Measurements from ENCODE around the gene TFEB.

Gene TFEB

GRCh38 chr6:41702771-41703494, 32.5 kb downstream of the TFEB start:
- no peaks in the 10 kb centered on the region for H3K9me3 Mint-ChIP-seq
- H3K4me3 Mint-ChIP-seq = no peak overlapping the region
- H3K4me1 Mint-ChIP-seq (ENCODE audit: low read depth) = peaks cover 17% of the 10 kb centered on the region
- H3K36me3 Mint-ChIP-seq (ENCODE audit: low read depth) = no peaks in the 10 kb centered on the region
- H3K27ac Mint-ChIP-seq = no peak overlapping the region
- H3K27me3 Mint-ChIP-seq (ENCODE audit: low read depth) = no peaks in the 10 kb centered on the region

- H3K27ac Mint-ChIP-seq = no peak overlapping the region
- peaks cover 10% of the 10 kb centered on the region for H3K4me1 Mint-ChIP-seq (ENCODE audit: low read depth)
- H3K36me3 Mint-ChIP-seq (ENCODE audit: low read depth) = no peaks in the 10 kb centered on the region
- H3K4me3 Mint-ChIP-seq = no peak overlapping the region
- H3K9me3 Mint-ChIP-seq = no peaks in the 10 kb centered on the region
- no peaks in the 10 kb centered on the region for H3K27me3 Mint-ChIP-seq (ENCODE audit: low read depth)
These were observed 33.2 kb downstream of the TFEB start for GRCh38 chr6:41702089-41702745.

DNA sequence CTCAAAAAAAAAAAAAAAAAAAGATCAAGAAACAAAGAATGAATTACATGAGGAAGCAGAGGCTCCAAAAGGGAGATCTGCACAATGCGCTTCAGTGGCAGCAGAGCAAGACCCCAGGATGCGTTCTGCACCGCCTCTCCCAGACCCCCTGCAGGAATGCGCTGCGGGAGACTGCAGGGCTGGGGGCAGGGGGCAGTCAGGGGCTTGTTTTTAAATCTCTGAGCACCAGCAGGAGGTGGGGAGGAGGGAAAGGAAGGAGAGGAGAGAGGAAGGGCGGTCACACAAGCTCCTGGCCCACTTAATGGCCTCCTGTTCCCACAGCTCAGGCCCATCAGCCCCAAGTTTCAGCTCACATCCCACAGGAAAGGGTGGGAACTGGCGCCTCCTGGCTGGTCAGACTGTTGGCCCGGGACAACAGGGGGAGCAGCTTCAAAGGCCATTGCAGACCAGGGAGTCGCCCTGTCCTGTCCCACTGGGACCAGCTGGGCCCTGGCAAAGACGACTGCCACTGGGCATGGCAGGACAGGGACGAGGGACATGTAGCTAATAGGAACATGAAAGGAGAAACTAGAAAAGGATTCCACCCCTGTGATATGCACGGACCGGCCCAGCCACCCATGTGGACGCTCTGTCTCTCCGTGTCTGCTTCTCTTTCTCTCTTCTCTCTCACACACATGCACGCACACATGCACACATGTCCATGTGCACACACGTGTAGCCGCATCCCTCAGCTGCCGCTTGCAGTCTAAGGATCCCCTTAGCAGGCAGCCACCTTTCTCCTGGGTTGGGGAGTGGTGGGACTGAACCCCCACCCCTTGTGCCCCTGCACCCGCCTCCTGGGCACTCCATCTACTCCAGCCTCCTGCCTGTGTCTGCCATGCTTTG, 34.7 kb downstream of the TFEB start:
- H3K27ac Mint-ChIP-seq = no peak overlapping the region
- no peaks in the 10 kb centered on the region for H3K27me3 Mint-ChIP-seq (ENCODE audit: low read depth)
- H3K4me3 Mint-ChIP-seq = no peak overlapping the region
- no peaks in the 10 kb centered on the region for H3K9me3 Mint-ChIP-seq
- H3K4me1 Mint-ChIP-seq (ENCODE audit: low read depth) = no peaks in the 10 kb centered on the region
- no peaks in the 10 kb centered on the region for H3K36me3 Mint-ChIP-seq (ENCODE audit: low read depth)

DNA sequence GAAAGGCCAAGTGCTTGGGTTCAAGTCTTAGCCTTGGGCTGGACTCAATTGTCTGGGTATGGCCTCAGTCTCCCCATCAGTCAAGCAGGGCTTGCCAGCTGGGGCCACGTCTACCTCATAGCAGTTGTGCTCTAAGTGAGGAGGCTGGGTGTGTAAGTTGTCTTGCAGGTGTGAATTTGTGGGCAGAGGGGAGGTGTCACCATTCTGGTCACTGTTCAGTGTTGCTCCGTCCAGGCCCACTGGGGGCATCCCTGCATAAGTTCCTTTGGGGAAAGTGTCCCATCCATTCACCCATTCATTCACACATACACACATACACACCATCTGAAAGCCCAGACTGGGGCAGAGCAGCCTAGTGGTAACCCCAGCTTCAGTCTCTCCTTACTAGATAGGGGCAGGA, 36.3 kb downstream of the TFEB start:
- no peak overlapping the region for H3K27ac Mint-ChIP-seq
- no peaks in the 10 kb centered on the region for H3K9me3 Mint-ChIP-seq
- no peak overlapping the region for H3K4me3 Mint-ChIP-seq
- no peaks in the 10 kb centered on the region for H3K36me3 Mint-ChIP-seq (ENCODE audit: low read depth)
- H3K27me3 Mint-ChIP-seq (ENCODE audit: low read depth) = no peaks in the 10 kb centered on the region
- no peaks in the 10 kb centered on the region for H3K4me1 Mint-ChIP-seq (ENCODE audit: low read depth)

DNA sequence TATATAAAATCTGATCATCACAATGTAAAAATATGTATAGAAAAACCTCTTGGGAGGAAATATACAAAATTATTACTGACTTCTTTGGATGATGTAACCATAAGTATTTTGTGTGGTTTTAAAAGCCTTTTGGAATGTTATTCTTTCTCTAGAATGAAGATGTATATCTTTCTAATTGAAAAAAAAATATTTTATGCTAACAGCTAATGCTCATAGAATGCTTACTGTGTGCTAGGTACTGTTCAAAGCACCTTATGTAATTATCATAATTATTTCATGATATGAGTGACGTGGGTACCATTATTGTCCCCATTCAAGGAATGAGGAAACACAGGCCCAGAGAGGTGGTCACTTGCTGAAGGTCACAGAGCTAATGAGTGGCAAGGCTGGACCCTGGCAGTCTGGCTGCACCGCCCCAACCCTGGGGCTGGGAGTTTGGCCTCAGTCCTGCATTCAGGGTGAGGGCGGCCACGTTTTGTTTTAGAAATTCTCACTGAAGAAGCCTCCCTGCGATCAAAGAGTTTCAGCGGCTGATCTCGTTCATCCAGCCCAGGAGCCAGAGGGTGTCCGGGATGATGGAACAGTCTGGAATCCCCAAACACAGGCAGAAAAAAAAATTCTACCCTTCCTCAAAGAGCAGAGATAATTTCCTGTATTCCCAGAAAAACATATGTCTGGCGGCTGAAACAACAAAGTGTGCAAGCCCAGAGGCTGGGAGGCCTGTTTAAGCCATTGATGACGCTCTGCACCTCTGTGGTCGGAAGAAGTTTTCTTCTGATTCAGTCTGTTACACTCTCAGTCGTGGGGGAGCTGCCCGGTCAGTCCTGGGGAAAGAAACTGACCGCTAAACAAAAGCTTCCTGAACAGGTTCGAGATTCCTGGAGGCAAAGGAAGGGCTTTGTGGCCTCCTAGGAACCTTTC, 37.3 kb downstream of the TFEB start:
- Mint-ChIP-seq H3K4me1 (ENCODE audit: low read depth) (no peaks in the 10 kb centered on the region), H3K27me3 (ENCODE audit: low read depth) (no peaks in the 10 kb centered on the region), H3K27ac (no peak overlapping the region), H3K36me3 (ENCODE audit: low read depth) (no peaks in the 10 kb centered on the region), H3K4me3 (no peak overlapping the region), H3K9me3 (no peaks in the 10 kb centered on the region)

DNA sequence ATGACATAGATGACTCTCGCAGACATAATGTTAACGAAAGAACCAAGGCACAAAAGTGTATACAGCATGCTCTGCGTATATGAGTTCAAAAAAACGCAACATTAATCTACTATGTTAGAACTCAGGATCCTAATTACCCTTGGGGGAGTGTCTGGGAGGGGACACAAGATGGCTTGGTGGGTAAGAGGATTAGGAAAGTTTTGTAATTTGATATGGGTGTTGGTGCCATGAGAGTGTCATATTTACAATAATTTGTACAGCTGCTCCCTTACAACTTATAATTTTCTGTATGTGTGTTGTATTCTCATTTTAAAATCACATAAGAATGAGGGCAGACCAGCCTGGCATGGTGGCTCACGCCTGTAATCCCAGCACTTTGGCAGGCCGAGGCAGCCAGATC, 38.6 kb downstream of the TFEB start:
- H3K4me3 Mint-ChIP-seq = no peak overlapping the region
- H3K4me1 Mint-ChIP-seq (ENCODE audit: low read depth) = no peaks in the 10 kb centered on the region
- H3K27ac Mint-ChIP-seq = no peak overlapping the region
- no peaks in the 10 kb centered on the region for H3K9me3 Mint-ChIP-seq
- H3K27me3 Mint-ChIP-seq (ENCODE audit: low read depth) = no peaks in the 10 kb centered on the region
- no peaks in the 10 kb centered on the region for H3K36me3 Mint-ChIP-seq (ENCODE audit: low read depth)

DNA sequence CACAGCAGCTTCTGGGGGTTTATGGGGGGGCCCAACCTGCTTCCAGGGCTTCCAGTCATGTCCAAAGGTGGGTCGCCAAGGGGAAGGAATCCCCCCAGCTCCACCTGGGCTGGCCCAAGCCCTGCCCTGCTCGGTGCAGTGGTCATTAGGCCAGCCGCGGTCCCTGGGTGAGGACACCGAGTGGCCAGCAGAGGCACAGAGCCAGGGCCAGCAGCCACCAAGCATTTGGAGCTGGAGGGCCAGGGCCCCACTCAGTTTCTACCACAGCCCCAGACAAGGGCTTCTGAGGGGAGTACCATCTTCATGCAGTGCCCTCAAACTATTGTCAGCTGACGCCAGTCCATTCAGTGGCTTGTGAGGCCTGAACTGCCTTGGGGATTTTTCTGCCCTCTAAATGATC, 39.6 kb downstream of the TFEB start:
- no peak overlapping the region for H3K27ac Mint-ChIP-seq
- no peaks in the 10 kb centered on the region for H3K27me3 Mint-ChIP-seq (ENCODE audit: low read depth)
- H3K4me1 Mint-ChIP-seq (ENCODE audit: low read depth) = no peaks in the 10 kb centered on the region
- H3K4me3 Mint-ChIP-seq = no peak overlapping the region
- H3K36me3 Mint-ChIP-seq (ENCODE audit: low read depth) = no peaks in the 10 kb centered on the region
- H3K9me3 Mint-ChIP-seq = no peaks in the 10 kb centered on the region

DNA sequence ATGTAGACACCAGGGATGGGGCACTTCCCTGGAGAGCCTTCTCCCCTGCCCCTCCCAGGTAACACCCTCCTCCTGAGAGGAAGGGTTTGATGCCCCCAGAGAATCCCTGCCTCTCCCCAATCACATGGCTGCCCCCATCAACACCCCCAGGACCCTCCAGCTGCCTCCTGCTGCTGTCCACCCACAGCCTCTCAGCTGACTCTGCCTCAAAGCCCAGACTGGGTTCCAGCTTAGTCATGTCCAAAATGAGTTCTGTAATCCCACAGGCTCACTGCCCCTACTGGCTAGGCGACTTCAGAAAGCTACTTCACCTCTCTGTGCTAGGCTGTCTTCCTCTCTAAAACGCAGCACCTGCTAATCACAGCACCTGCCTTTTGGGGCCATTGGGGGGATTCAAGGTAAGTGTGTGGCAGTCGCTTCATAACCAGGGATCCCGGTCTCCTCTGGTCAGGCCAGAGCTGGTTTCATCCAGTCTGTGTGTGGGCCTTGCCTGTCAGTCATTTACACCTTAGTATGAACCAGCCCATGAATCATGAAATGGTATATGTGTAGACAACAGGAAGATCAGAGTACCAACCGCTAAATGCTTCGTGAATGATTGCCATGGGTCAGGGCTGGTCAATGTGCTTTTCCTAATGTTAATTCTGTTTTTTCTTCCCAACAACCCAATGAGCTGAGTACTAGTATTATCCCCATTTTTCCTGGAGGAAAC, 40.4 kb downstream of the TFEB start:
- Mint-ChIP-seq H3K27ac (no peak overlapping the region), H3K4me3 (no peak overlapping the region), H3K27me3 (ENCODE audit: low read depth) (no peaks in the 10 kb centered on the region), H3K36me3 (ENCODE audit: low read depth) (peaks cover 2% of the 10 kb centered on the region), H3K4me1 (ENCODE audit: low read depth) (no peaks in the 10 kb centered on the region), H3K9me3 (no peaks in the 10 kb centered on the region)

- H3K9me3 Mint-ChIP-seq = no peaks in the 10 kb centered on the region
- no peak overlapping the region for H3K27ac Mint-ChIP-seq
These were observed 41.8 kb downstream of the TFEB start for GRCh38 chr6:41693281-41694240.

GRCh38 chr6:41692730-41693129, 42.7 kb downstream of the TFEB start:
- no peak overlapping the region for H3K4me3 Mint-ChIP-seq
- H3K27ac Mint-ChIP-seq = no peak overlapping the region
- peaks cover 6% of the 10 kb centered on the region for H3K36me3 Mint-ChIP-seq (ENCODE audit: low read depth)
- no peaks in the 10 kb centered on the region for H3K9me3 Mint-ChIP-seq
- peaks cover 6% of the 10 kb centered on the region for H3K4me1 Mint-ChIP-seq (ENCODE audit: low read depth)
- H3K27me3 Mint-ChIP-seq (ENCODE audit: low read depth) = no peaks in the 10 kb centered on the region

More at GRCh38 chr6:41693281-41694240, 41.8 kb downstream of the TFEB start:
- Mint-ChIP-seq H3K4me3 (no peak overlapping the region), H3K4me1 (ENCODE audit: low read depth) (peaks cover 6% of the 10 kb centered on the region), H3K27me3 (ENCODE audit: low read depth) (no peaks in the 10 kb centered on the region), H3K36me3 (ENCODE audit: low read depth) (peaks cover 6% of the 10 kb centered on the region)

DNA sequence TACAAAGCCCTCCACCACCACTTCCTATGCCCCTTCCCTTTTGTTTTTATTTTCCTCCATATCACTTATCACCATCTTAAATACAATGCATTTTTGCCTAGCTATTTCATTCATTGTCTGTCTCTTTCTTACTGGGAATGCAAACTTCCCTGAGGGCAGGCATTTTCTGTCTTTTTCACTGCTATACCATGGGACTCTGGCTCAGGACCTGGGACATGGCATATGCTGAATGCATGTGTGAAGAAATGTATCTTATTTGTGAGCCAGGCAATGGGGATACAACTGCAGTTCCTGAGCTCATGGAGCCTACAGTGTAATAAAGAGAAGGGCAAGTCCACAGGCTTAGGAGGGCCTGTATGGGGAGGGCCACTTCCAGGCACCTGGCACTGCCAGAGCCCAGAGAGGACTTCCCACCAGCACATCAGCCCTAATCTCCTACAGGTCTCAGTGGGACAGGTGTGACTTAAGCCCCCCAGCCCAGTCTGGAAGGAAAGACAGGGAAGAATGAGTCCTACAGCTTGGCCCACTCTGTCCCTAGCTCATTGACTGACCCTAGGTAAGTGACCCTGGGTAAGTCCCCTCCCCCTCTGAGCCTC, 43.2 kb downstream of the TFEB start:
- H3K4me1 Mint-ChIP-seq (ENCODE audit: low read depth) = peaks cover 6% of the 10 kb centered on the region
- no peak overlapping the region for H3K4me3 Mint-ChIP-seq
- no peak overlapping the region for H3K27ac Mint-ChIP-seq
- H3K27me3 Mint-ChIP-seq (ENCODE audit: low read depth) = no peaks in the 10 kb centered on the region
- H3K36me3 Mint-ChIP-seq (ENCODE audit: low read depth) = peaks cover 6% of the 10 kb centered on the region
- no peaks in the 10 kb centered on the region for H3K9me3 Mint-ChIP-seq

GRCh38 chr6:41691426-41692079, 43.9 kb downstream of the TFEB start:
- H3K27me3 Mint-ChIP-seq (ENCODE audit: low read depth) = no peaks in the 10 kb centered on the region
- peaks cover 6% of the 10 kb centered on the region for H3K36me3 Mint-ChIP-seq (ENCODE audit: low read depth)
- peaks cover 6% of the 10 kb centered on the region for H3K4me1 Mint-ChIP-seq (ENCODE audit: low read depth)
- no peak overlapping the region for H3K27ac Mint-ChIP-seq
- H3K4me3 Mint-ChIP-seq = no peak overlapping the region
- H3K9me3 Mint-ChIP-seq = no peaks in the 10 kb centered on the region
